ENCODE results near the gene TTC23.
"Not testable (repeated sequence)": the region's sequence is repeated elsewhere in the genome, so short reads cannot be mapped to it uniquely, and the experiment has no call there.

The TTC23 gene

DNA sequence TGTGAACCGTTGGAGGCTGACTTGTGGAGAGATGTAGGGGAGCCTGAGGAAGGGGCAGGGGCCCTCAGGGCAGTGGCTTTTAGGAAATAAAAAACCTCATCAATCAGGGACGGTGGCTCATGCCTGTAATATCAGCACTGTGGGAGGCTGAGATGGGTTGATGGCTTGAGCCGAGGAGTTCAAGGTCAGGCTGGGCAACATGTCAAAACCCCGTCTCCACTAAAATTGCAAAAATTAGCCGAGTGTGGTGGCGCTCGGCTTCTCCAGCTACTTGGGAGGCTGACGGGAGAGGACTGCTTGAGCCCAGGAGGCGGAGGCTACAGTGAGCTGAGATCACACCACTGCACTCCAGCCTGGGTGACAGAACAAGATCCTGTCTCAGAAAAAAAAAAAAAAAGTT is 7.6 kb downstream of the TTC23 start:
- Histone ChIP-seq H3K9ac (ENCODE audit: low read length) (peak overlapping the region; percentile 16), H3K18ac (ENCODE audit: low read length) (no peak overlapping the region), H3K14ac (ENCODE audit: low read length) (no peak overlapping the region), H3K27ac (ENCODE audit: low read depth, low read length) (no peak overlapping the region), H3K4me1 (ENCODE audit: control insufficient read depth in 1 of 2, insufficient read depth in 2 of 2, low read length in 2 of 2) (no peaks in the 10 kb centered on the region), H3K4me3 (ENCODE audit: low read depth, low read length) (no peak overlapping the region), H3K4me2 (ENCODE audit: low read length) (no peak overlapping the region), H3K36me3 (ENCODE audit: control insufficient read depth in 1 of 2, insufficient read depth in 2 of 2, low read length in 2 of 2) (peaks cover 4 to 11% of the 10 kb centered on the region in 2 experiments), H4K8ac (ENCODE audit: low read depth, low read length) (no peak overlapping the region), H2AK5ac (ENCODE audit: low read length) (no peak overlapping the region), H3K4ac (ENCODE audit: low read depth, low read length) (no peak overlapping the region), H2AFZ (ENCODE audit: insufficient read depth, low read length, poor library complexity) (no peak overlapping the region), H4K12ac (ENCODE audit: low read depth, low read length) (no peak overlapping the region), H4K91ac (ENCODE audit: low read depth, low read length) (no peak overlapping the region), H3K9me3 (ENCODE audit: insufficient read depth, low read depth, low read length) (no peaks in the 10 kb centered on the region), H2BK5ac (ENCODE audit: low read depth, low read length, poor library complexity) (no peak overlapping the region), H3K79me2 (ENCODE audit: control insufficient read depth, insufficient read depth, low read length, poor library complexity) (no peaks in the 10 kb centered on the region), H2BK120ac (ENCODE audit: insufficient read depth, low read length, poor library complexity) (peak overlapping the region; percentile 43), H3K79me1 (ENCODE audit: low read length) (no peaks in the 10 kb centered on the region), H2BK12ac (ENCODE audit: low read length) (no peak overlapping the region), H3K23ac (ENCODE audit: low read length) (no peak overlapping the region), H3K27me3 (ENCODE audit: insufficient read depth, low read length) (no peaks in the 10 kb centered on the region)
- DNase-seq = no peak
- no CpG with 5 or more reads among the region's 9 CpGs for WGBS (ENCODE audit: extremely low coverage, insufficient coverage, insufficient read length)

GRCh38 chr15:99239545-99240198 is 9.7 kb downstream of the TTC23 start:
- Histone ChIP-seq H2BK12ac (ENCODE audit: low read length) (no peak overlapping the region), H3K23ac (ENCODE audit: low read length) (no peak overlapping the region), H2BK5ac (ENCODE audit: low read depth, low read length, poor library complexity) (no peak overlapping the region), H2BK120ac (ENCODE audit: insufficient read depth, low read length, poor library complexity) (no peak overlapping the region), H3K36me3 (ENCODE audit: control insufficient read depth in 1 of 2, insufficient read depth in 2 of 2, low read length in 2 of 2) (peaks cover 4 to 8% of the 10 kb centered on the region in 2 experiments), H3K9ac (ENCODE audit: low read length) (no peak overlapping the region), H4K91ac (ENCODE audit: low read depth, low read length) (no peak overlapping the region), H3K14ac (ENCODE audit: low read length) (no peak overlapping the region), H2AFZ (ENCODE audit: insufficient read depth, low read length, poor library complexity) (no peak overlapping the region), H3K18ac (ENCODE audit: low read length) (no peak overlapping the region), H3K4me2 (ENCODE audit: low read length) (no peak overlapping the region), H3K79me2 (ENCODE audit: control insufficient read depth, insufficient read depth, low read length, poor library complexity) (no peaks in the 10 kb centered on the region), H3K27ac (ENCODE audit: low read depth, low read length) (no peak overlapping the region), H3K4me3 (ENCODE audit: low read depth, low read length) (no peak overlapping the region), H4K8ac (ENCODE audit: low read depth, low read length) (no peak overlapping the region), H3K79me1 (ENCODE audit: low read length) (no peaks in the 10 kb centered on the region), H4K12ac (ENCODE audit: low read depth, low read length) (no peak overlapping the region), H3K4me1 (ENCODE audit: control insufficient read depth in 1 of 2, insufficient read depth in 2 of 2, low read length in 2 of 2) (no peaks in the 10 kb centered on the region), H3K27me3 (ENCODE audit: insufficient read depth, low read length) (no peaks in the 10 kb centered on the region), H2AK5ac (ENCODE audit: low read length) (no peak overlapping the region), H3K9me3 (ENCODE audit: insufficient read depth, low read depth, low read length) (no peaks in the 10 kb centered on the region), H3K4ac (ENCODE audit: low read depth, low read length) (no peak overlapping the region)
- DNase-seq = no peak
- no CpG with 5 or more reads among the region's 1 CpG for WGBS (ENCODE audit: extremely low coverage, insufficient coverage, insufficient read length)

GRCh38 chr15:99238849-99239248 is 10.5 kb downstream of the TTC23 start:
- Histone ChIP-seq H3K36me3 (ENCODE audit: control insufficient read depth in 1 of 2, insufficient read depth in 2 of 2, low read length in 2 of 2) (peaks cover 4 to 8% of the 10 kb centered on the region in 2 experiments), H3K4ac (ENCODE audit: low read depth, low read length) (no peak overlapping the region), H3K27me3 (ENCODE audit: insufficient read depth, low read length) (no peaks in the 10 kb centered on the region), H2BK5ac (ENCODE audit: low read depth, low read length, poor library complexity) (no peak overlapping the region), H3K9me3 (ENCODE audit: insufficient read depth, low read depth, low read length) (no peaks in the 10 kb centered on the region), H3K79me1 (ENCODE audit: low read length) (no peaks in the 10 kb centered on the region), H2BK12ac (ENCODE audit: low read length) (no peak overlapping the region), H3K4me3 (ENCODE audit: low read depth, low read length) (no peak overlapping the region), H3K4me1 (ENCODE audit: control insufficient read depth in 1 of 2, insufficient read depth in 2 of 2, low read length in 2 of 2) (no peaks in the 10 kb centered on the region), H3K14ac (ENCODE audit: low read length) (no peak overlapping the region), H4K8ac (ENCODE audit: low read depth, low read length) (no peak overlapping the region), H4K12ac (ENCODE audit: low read depth, low read length) (no peak overlapping the region), H4K91ac (ENCODE audit: low read depth, low read length) (no peak overlapping the region), H3K9ac (ENCODE audit: low read length) (no peak overlapping the region), H2BK120ac (ENCODE audit: insufficient read depth, low read length, poor library complexity) (no peak overlapping the region), H2AFZ (ENCODE audit: insufficient read depth, low read length, poor library complexity) (no peak overlapping the region), H3K18ac (ENCODE audit: low read length) (no peak overlapping the region), H3K27ac (ENCODE audit: low read depth, low read length) (no peak overlapping the region), H3K79me2 (ENCODE audit: control insufficient read depth, insufficient read depth, low read length, poor library complexity) (no peaks in the 10 kb centered on the region), H3K4me2 (ENCODE audit: low read length) (no peak overlapping the region), H2AK5ac (ENCODE audit: low read length) (no peak overlapping the region), H3K23ac (ENCODE audit: low read length) (no peak overlapping the region)
- no CpG with 5 or more reads among the region's 3 CpGs for WGBS (ENCODE audit: extremely low coverage, insufficient coverage, insufficient read length)
- DNase-seq = no peak

DNA sequence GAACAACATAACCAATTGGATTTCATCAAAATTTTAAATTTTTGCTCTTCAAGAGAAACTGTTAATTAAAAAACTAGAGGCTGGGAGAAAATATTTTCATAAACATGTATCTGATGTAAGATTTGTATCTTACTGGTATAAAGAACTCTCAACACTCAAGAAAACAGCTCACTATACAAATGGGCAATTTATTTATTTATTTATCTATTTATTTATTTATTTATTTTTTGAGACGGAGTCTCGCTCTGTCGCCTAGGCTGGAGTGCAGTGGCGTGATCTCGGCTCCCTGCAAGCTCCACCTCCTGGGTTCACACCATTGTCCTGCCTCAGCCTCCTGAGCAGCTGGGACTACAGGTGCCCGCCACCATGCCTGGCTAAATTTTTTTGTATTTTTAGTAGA is 15.2 kb downstream of the TTC23 start:
- not testable (repeated sequence) for H3K4me1 ChIP-seq (ENCODE audit: control insufficient read depth in 1 of 2, insufficient read depth in 2 of 2, low read length in 2 of 2); H3K27ac ChIP-seq (ENCODE audit: low read depth, low read length); H4K8ac ChIP-seq (ENCODE audit: low read depth, low read length); H2BK5ac ChIP-seq (ENCODE audit: low read depth, low read length, poor library complexity); H2AFZ ChIP-seq (ENCODE audit: insufficient read depth, low read length, poor library complexity); H2AK5ac ChIP-seq (ENCODE audit: low read length); H3K27me3 ChIP-seq (ENCODE audit: insufficient read depth, low read length); H3K23ac ChIP-seq (ENCODE audit: low read length); H3K79me1 ChIP-seq (ENCODE audit: low read length); H3K4me2 ChIP-seq (ENCODE audit: low read length); H3K4me3 ChIP-seq (ENCODE audit: low read depth, low read length); H2BK120ac ChIP-seq (ENCODE audit: insufficient read depth, low read length, poor library complexity); DNase-seq; H3K79me2 ChIP-seq (ENCODE audit: control insufficient read depth, insufficient read depth, low read length, poor library complexity); H2BK12ac ChIP-seq (ENCODE audit: low read length); H4K12ac ChIP-seq (ENCODE audit: low read depth, low read length); H4K91ac ChIP-seq (ENCODE audit: low read depth, low read length); H3K9ac ChIP-seq (ENCODE audit: low read length); H3K18ac ChIP-seq (ENCODE audit: low read length); H3K9me3 ChIP-seq (ENCODE audit: insufficient read depth, low read depth, low read length); H3K36me3 ChIP-seq (ENCODE audit: control insufficient read depth in 1 of 2, insufficient read depth in 2 of 2, low read length in 2 of 2); H3K4ac ChIP-seq (ENCODE audit: low read depth, low read length); H3K14ac ChIP-seq (ENCODE audit: low read length)
- WGBS (ENCODE audit: extremely low coverage, insufficient coverage, insufficient read length) = no CpG with 5 or more reads among the region's 6 CpGs
